Bone marrow (tissue), 2 donors: ENCODE measurements around the gene SEMA3A.
"Not testable (repeated sequence)": the region's sequence is repeated elsewhere in the genome, so short reads cannot be mapped to it uniquely, and the experiment has no call there.

ENCODE experiments used
- DNase-seq, 2 donors: peaks; one replicate each; lab custom pipeline; 2025; lab: John Stamatoyannopoulos, UW

The SEMA3A gene

DNA sequence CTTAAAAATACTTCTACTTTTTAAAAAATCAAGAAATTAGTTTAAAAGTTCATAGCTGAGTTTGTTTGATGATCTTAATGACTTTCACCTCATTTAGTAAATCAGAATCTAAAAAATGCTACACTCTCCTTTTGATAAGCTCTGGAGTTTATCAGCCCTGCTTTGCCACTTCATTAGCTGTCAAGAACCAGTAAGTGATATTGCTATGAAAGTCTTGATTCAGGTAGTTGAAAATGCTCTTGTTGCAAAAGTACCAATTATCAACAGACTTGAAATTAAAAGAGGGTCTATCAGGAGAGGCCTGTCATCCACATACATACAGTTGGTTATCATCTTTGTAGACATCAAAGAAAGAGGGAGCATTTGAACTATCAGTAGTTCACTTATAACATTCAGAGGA is 41.6 kb downstream of the SEMA3A start:
- DNase-seq, result no peak

DNA sequence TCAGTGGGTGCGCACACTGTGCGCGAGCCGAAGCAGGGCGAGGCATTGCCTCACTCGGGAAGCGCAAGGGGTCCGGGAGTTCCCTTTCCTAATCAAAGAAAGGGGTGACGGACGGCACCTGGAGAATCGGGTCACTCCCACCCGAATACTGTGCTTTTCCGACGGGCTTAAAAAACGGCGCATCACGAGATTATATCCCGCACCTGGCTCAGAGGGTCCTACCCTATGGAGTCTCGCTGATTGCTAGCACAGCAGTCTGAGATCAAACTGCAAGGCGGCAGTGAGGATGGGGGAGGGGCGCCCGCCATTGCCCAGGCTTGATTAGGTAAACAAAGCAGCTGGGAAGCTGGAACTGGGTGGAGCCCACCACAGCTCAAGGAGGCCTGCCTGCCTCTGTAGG is 44.2 kb downstream of the SEMA3A start:
- DNase-seq, result not testable (repeated sequence)

DNA sequence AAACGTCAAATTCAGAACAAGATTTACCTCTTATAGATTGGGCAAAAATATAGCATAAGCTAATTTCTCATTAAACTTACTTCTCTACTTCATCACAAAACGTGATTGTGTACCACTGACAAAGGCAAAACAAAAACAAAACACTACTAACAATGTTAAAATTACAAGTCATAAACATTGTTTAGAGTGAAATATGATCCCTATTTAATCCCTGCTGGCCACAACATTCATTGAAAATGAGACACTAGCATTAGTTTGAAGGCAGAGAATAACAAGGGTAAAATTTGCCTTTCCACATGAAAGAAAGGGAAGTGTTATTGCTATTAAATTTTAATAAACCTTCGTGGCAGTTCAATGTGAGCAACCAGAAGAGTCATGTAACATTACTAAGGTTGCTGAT is 45.0 kb downstream of the SEMA3A start:
- no peak for DNase-seq

DNA sequence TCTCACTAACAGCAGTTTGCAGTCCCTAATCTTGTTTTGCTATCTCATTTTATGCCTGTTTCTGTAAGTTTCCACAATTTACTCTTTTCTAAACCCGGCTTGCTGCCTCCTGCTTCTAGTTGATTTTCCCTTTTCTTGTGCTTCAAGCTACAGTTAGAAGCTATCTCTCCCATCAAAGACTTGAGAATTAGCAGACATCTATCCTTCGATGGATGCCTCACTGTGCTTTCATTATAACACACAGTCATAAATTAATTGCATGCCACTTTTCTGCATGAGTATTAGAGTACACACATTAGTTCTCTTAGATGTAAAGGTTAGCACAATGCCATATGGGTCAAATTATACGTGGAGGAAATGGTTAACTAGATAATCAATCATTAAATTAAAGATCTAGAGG is 48.7 kb downstream of the SEMA3A start:
- DNase-seq, result no peak

DNA sequence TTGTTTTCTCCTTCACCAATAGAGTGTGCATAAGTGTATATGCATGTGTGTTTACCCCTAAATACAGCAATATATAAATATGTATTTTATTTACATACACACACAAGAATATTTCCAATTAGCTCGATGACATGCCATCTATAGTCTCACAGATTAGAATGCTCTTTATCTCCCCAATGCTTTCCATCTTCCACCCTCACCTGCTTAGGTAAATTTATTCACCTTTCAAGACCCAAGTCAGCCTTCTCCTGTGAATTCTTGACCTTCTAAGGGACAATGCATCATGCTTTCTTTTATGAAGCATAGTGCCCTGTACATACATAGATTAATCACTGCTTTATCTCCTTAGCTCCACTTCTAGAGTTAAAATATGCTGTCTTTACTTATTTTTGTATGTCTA is 49.7 kb downstream of the SEMA3A start:
- DNase-seq, result no peak

DNA sequence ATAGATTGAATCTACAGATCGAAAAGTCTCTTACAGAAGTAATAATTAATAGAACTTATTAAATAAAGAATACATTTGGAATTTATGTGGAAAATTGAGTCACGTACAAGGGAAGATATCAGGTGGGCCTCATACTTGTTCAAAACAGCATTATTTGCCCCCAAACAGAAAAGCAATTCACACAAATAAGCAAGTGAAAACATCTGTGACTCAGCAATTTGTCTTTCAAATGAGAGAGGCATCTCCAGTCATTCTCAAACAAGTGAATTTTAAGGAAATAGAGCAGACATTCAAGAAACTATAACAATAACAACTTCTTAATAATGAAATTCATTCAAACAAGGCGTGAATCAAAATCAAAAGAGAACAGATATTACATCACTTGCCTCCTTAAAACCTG is 50.1 kb downstream of the SEMA3A start:
- no peak for DNase-seq

DNA sequence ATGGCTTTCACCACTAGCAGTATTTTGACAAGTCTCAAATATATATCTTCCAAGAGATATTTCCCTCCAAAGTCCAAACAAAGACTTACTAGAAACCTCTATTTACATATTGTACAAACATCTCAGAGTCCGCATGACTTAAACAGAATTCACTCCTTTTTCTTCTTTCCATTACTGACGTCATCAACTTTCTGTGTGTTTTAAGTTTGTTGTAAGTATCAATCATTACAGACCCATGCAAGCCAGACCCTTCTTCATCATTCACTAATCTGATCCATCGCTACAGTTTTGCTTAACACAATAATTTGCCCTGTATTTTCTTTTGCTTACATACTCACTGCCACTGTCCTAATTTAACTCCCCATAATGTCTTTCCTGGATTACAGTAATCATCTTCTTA is 51.9 kb downstream of the SEMA3A start:
- DNase-seq, result no peak

DNA sequence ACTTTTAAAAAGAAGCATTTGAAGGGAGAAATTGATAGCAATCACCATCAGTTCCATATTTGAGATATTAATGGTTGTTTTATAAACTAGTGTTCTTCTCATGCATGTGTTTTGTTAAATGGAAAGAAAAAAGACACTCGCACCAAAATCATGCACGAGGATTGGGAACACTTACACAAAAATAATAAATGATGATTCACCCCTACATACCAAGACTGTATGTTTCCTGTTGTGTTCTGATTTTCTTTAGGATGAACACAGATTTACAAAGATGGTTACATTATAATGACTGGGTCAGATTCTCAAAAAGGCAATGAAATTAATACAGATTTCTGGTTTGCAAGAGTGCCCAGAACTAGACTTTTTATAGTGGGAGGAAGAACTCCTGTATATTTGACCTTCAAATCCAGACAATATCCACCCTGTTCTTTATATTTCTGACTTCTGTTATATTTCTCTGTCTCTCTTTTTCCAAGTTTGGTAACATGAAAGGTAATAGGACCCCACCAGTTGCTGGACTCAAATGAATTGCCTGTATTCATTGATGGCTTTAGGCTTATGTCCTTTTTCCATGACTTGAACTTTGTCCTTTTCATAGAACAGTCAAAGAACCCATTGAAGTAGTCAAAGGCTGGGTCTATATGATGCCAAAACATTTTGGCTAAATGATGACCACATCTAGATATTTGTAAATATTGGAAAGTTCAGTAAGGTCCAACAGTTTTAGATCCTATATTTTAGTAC is 54.4 kb downstream of the SEMA3A start:
- no peak for DNase-seq

DNA sequence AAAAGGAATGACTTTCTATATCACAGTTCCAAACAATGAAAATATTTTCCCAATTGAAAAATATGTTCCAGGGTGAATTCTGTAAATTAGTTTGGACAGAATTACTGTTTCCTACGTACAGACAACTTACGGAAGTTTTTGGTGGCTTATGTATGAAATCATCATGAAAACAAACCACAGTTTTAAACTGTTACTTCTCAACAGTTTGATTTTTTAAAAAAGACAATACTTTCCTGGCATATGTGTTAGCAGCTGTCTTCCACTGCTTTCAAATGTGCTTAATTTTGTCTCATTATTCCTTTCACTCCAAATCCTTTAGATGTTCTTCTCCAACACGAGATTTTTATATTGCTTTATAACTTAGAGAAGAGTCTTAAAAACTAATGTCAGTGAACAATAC is 56.2 kb downstream of the SEMA3A start:
- DNase-seq, result no peak

DNA sequence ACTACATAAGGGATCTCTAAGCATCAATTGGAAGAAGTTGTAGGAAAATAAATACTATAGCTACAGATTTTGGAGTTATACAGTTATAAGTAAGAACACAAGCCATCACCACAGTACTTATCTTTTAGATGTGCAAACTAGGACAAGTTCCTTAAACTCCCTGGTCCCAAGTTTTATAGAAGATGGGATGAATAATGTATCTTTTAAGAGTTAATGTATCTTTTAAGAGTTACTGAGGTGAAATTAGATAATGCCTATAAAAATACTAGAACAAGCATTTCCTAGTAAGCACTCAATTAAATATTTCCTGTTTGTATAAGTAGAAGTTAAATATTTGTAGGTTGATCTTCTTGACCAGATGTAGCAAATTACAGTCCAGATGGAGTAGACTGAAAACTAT is 56.8 kb downstream of the SEMA3A start:
- DNase-seq, result no peak

DNA sequence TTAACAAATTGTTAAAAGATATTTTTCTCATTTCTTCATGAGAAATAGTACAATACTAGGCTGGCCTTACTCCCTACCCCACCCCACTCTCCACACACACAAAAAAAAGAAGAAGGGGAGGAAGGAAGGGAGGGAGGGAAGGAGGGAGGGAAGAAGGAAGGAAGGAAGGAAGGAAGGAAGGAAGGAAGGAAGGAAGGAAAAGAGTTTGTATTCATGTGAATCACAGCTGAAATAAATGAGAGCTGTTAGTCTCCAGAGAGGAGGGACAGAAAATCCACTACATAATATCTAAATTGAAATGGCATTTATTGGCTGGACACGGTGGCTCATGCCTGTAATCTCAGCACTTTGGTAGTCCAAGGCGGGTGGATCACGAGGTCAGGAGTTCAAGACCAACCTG is 57.8 kb downstream of the SEMA3A start:
- DNase-seq, result no peak

DNA sequence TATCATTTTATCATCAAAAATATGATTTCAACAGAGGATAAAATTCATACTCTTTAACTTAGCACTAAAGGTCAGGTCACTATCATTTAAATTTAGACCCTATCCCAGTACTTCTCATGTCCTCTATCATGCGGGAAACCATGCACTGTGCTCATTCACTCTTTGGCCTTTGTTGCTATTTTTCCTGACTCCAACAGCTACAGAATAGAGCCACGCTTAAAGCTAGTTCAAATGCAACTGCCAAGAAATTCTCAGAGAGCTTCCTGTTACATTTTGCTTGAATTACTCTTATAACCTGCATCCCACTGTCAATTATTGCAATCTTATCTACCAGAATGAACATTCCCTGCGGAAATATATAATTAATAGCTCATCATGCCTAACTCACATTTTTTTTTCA is 58.3 kb downstream of the SEMA3A start:
- no peak for DNase-seq

DNA sequence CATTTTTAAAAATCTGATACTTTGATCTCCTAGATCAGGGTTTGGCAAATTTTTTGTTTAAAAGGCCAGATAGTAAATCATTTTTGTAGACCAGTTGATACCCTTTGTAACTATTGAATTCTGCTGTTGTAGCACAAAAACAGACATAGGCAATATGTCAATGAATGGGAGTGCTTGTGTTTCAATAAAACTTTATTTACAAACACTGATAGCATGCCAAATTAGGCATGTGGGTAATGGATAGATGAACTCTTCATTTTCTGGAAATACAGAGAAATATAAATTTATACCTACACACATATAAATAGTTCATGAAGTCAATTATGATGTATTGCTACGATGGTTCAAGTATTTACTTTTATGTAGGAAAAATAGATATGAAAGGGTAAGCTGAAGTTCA is 60.4 kb downstream of the SEMA3A start:
- DNase-seq, result no peak

DNA sequence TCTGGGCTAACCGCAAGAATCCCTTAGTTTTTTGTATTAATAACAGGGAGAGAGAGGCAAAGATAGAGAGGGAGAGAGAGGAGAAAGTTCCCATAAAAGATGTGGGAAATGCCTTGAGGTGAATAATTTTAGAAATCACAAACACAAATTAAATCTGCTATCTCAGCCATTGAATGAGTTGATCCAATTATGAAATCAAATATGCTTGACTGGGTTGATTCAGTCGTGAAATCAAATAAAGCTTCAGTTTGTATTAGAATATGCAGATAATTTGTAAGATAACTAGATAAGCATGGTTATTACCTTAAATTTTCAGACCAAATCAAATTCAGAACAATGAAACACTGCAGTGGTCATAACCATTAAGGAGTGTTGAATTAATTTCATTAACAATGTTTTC is 68.9 kb downstream of the SEMA3A start:
- no peak for DNase-seq

DNA sequence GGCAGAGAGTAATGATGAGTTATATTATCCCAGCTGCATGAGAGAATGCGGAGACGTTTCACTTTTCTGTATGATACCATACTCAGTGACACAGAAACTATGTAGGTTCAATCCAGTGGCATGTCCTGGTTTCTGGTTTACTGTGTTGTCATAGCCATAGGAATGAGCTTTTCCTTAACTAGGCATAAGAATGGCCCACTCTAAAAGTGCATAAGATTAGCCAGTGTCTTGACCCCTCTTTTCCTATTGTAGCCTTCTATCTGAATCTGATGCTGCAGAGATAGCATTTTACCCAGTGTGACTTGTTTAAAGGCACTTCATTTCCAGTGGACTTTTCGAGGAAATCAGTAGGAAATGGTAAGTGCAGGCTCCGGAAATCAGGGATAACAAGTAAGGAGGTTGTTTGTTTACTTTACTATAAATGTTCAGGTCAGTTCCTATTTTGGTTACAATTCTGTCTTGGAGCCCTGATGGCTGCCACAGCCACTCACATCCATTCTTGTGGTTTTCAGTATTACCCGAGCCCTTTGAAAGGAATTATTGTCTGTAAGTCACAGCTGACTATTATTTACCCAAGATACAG is 70.5 kb downstream of the SEMA3A start:
- no peak for DNase-seq

DNA sequence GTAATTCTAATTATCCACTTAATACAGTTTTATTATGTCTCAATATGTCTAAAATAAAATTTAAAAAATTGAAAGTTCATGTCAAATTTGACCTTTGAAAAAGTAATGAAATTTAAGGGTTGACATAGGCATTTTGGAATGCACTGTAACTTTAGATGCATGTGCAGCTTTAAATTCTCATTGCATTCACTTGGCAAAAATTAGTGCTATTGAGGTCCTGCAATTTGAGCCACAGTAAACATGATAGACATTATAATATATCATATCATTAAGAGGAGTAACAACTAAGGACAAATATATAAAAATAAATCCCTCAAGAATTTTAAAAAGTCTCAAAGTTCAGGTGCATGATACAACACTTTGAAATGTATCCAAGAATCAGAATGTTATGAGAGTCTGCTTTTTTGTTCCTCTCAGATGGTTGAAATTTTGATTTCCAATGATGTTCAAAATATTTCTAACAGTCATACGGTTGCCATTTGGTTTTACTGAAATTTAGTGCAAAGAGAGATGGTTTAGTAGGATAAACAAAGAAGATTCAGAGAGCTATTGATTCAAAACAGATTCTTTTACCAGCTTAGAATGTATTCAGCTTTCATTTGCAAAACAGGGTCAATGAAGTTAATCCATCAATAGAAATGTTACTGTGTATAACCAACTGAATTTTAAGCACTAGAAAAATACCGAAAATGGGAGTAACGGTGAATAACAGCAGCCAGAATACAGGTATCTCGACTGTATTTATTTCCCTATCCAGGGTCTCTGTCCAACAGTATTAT is 71.8 kb downstream of the SEMA3A start:
- DNase-seq, result no peak

DNA sequence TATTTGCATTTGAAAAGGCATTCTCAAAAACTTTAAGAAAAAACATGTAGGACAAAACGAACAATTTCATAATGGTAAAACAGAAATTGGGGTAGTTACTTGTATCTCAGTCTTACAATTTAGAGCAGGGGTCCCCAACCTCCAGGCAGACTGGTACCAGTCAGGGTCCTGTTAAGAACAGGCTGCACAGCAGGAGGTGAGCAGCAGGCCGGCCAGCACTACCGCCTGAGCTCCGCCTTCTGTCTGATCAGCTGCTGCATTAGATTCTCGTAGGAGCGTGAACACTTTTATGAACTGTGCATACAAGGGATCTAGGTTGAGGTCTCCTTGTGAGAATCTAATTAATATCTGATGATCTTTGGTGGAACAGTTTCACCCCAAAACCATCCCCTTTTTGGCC is 77.3 kb downstream of the SEMA3A start:
- no peak for DNase-seq

DNA sequence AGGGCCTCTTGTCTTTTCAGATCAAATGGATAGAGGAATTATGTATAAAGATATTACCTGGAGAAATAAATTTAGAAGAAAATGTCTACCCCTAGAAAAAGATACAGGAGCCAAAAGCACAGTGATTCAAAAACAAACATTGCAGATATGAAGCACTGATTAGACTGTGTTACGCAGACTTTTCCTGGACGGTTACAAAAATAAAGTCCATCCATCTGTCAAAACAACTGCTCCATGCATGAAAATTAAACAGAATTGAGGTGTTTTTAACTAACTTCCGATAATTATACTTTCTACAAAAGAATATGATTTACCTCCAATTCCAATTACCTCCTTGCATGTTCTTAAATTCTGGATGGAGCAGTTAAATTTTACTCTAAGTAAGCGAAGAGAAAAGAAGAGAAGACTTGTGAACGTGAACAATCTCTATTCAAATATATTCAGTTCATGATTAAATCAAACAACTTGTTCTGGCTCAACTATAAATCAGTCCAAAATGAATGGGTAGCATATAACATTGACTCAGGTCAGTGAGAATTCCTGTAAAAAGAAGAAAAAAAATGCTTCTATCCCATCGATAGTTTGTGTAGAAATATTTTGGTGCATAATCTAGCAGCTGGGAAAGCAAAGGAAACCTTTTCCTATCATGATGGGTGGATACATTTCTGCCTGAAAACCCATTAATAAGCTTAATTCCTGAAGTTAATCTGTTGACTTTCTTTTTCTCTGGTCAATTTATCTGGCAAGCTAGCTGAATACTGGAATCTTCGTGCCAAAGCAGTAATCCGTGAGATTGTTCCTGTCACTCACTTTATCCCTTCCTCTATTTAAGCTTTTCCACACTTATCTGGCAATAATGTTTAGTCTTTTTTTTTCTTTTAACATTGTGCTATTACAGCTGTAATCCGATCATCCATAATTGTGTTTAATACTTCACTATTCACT is 80.4 kb downstream of the SEMA3A start:
- DNase-seq, result no peak

DNA sequence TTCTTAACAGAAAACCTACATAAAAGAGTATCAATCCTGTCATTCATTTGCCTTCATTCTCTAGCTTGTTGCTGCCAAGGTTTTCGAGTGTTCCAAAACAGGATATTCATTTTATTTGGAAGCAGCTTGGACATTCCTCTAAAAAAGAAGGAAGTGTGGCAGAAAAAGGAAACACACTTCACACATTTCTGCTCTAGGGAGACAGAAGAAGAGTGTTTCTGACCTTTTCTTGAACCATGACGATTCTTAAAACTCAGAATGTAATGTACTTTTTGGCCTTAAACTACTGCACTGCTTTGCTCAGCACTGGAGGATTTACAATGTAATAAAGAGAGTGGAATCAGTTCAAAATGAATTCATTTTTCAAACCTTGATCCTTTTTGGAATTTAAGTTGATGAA is 81.3 kb downstream of the SEMA3A start:
- DNase-seq, result no peak

DNA sequence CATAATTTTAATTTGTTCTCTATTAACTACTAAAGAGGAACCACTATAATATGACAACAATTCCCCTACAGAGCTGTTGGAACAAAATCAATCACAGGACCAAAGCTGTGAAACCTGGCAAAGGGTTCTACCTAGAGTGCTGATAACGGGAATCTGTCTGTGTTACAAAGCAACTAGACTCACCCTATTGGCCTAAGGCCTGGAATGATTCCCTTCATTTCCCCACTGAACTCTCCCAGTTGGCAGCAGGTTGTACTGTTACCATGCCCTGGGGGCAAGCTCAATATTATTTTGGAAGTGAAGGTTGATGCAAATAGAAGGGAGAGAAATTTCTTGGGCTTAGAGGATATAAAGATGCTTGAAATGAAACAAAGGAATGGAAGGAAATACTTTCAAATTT is 81.8 kb downstream of the SEMA3A start:
- no peak for DNase-seq

DNA sequence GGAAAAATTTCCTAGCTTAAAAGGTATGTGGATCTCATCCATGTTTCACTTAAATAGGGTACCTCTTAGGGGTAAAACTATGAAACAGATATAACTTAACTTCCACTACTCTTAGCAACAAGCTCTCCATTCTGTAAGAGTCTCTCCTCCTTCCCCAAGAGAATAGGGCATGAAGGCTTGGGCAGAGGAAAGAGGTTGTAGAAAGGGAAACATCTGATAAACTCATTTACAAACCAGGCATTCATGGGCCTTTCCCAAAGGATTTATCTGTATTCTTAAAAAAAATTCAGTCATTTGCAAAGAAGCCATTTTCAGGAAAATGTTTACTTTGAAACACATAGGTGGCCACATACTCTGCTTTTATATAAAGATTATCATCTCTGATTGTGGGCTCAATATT is 82.7 kb downstream of the SEMA3A start:
- no peak for DNase-seq

DNA sequence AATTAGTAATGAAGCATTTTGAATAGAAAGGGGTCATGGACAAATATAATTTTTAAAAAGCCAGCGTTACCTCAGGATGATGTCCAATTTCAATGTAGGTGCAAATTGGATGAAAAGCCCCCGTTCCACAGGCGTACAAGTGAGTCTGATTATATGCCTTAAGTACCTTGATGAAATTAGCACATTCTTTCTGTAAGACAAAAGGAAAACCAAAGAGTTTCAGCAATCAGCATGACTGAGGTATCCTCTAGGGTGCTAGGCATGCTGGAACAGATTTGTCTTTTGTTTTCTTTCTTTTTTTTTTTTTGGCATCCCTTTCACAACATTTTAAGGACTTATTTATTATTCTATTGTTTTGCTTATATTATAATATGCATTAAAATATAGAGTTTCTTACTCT is 84.2 kb downstream of the SEMA3A start:
- no peak for DNase-seq
